ENCODE measurements around the gene CA10.

DNA sequence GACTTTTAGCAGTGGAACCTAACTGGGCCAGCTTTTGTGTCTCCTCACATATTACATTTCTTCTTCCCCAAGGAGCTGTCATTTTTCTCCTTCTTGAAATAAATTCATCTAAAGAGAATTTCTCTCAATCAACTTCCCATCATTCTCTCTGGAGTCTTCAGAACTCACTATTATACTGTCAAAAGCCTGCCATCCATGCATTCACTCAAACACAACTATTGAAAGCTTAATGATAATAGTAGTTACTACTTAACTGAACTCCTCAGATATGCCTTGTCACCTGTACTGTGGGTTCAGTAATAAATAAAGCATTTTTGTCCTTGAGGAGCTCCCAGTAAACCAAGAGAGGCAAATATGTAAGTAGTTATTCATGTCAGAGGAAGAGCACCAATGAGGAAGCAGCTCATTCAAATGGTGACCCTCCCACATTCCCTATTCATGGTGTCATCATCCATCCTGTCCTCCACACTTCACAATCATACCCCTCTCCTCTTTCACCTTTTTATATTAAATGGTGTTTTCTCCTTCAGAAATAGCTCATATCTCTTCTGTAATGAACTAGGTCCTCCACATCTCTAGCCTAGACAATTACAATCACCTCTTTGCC is 162.6 kb downstream of the CA10 start:
- TF ChIP-seq FOXP2 (optimal IDR thresholded peaks at IDR 0.05; ENCODE audit: borderline replicate concordance, extremely low read depth, extremely low read length, insufficient read depth) (no peak), POLR2AphosphoS5 (IDR thresholded peaks at IDR 0.05; ENCODE audit: low read depth, low read length) (no peak)

Data from PFSK-1 (cell line).